ENCODE data around the gene GSTK1. TPM values are rescaled to one million over a fixed set of nuclear protein-coding genes. Genes with fewer than 3 reads are reported as not detected.

Gene GSTK1
- total and polyA plus RNA-seq, 2 donors (not counting 1 experiment from before 2014, with no cell fraction given): 181 to 315 TPM

- no peak overlapping the region for H3K27ac Mint-ChIP-seq
- ChIA-PET CTCF (interaction anchor here (0.9 to 6.4 kb wide), 5 partner anchors 14 to 173 kb away, joined by 3 to 172 read pairs (median 4); partner anchors contain the start of gene TAS2R40), POLR2A (no interaction called here)
- TF ChIP-seq EZH2 (IDR thresholded peaks at IDR 0.05; ENCODE audit: borderline replicate concordance, insufficient read depth, low read depth, low read length, poor library complexity, severe bottlenecking): no peak
- TF ChIP-seq, protein P1, sequence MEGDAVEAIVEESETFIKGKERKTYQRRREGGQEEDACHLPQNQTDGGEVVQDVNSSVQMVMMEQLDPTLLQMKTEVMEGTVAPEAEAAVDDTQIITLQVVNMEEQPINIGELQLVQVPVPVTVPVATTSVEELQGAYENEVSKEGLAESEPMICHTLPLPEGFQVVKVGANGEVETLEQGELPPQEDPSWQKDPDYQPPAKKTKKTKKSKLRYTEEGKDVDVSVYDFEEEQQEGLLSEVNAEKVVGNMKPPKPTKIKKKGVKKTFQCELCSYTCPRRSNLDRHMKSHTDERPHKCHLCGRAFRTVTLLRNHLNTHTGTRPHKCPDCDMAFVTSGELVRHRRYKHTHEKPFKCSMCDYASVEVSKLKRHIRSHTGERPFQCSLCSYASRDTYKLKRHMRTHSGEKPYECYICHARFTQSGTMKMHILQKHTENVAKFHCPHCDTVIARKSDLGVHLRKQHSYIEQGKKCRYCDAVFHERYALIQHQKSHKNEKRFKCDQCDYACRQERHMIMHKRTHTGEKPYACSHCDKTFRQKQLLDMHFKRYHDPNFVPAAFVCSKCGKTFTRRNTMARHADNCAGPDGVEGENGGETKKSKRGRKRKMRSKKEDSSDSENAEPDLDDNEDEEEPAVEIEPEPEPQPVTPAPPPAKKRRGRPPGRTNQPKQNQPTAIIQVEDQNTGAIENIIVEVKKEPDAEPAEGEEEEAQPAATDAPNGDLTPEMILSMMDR (IDR thresholded peaks at IDR 0.05): no peak
- no peak for ATAC-seq (ENCODE audit: low read depth)
- peaks cover 9% of the 10 kb centered on the region for H3K27me3 Mint-ChIP-seq
- Histone ChIP-seq H2AFZ (ENCODE audit: insufficient read depth, low read depth, low read length, poor library complexity, severe bottlenecking) (no peak overlapping the region), H3K9me3 (ENCODE audit: control extremely low read depth in 1 of 3, control insufficient read depth in 2 of 3, insufficient read depth in 1 of 3, low read length in 2 of 3) (peaks cover 0 to 8% (median 0%) of the 10 kb centered on the region in 3 donors), H3K79me2 (ENCODE audit: control insufficient read depth, insufficient read depth, low read length) (no peaks in the 10 kb centered on the region), H3K27ac (ENCODE audit: low read length in 2 of 2) (no peak overlapping the region), H3K9ac (ENCODE audit: low read length) (no peak overlapping the region), H3K36me3 (replicated peaks in 1 of 2; ENCODE audit: control extremely low read depth in 1 of 2, control insufficient read depth in 1 of 2, extremely low read depth in 1 of 2, insufficient read depth in 2 of 2, low read length in 1 of 2) (no peaks in the 10 kb centered on the region), H3K4me2 (replicated peaks; ENCODE audit: low read depth, low read length, poor library complexity, severe bottlenecking) (no peak overlapping the region), H3K4me1 (ENCODE audit: control insufficient read depth in 2 of 2, insufficient read depth in 2 of 2, low read length in 2 of 2) (peaks cover 9 to 17% of the 10 kb centered on the region in 2 donors), H4K20me1 (ENCODE audit: control insufficient read depth, insufficient read depth, low read length, poor library complexity, severe bottlenecking) (no peaks in the 10 kb centered on the region), H3K27me3 (replicated peaks in 1 of 4; ENCODE audit: control extremely low read depth in 1 of 4, control insufficient read depth in 3 of 4, insufficient read depth in 4 of 4, low read length in 3 of 4) (peaks cover 0 to 3% (median 0%) of the 10 kb centered on the region in 4 experiments), H3K4me3 (ENCODE audit: control extremely low read depth in 1 of 5, extremely low read depth in 1 of 5, insufficient read depth in 1 of 5, low read depth in 2 of 5, low read length in 4 of 5) (no peak overlapping the region)
- WGBS (ENCODE audit: insufficient coverage): no CpG with 5 or more reads among the region's 1 CpG
- H3K9me3 Mint-ChIP-seq (ENCODE audit: insufficient read depth): peaks cover 5% of the 10 kb centered on the region
- peaks cover 26% of the 10 kb centered on the region for H3K4me1 Mint-ChIP-seq
- intact Hi-C loops (cut with micrococcal nuclease): no loop called here
- no peak for DNase-seq
- H3K4me3 Mint-ChIP-seq: no peak overlapping the region
Measured at GRCh38 chr7:143244321-143244720, 18.9 kb upstream of the GSTK1 start.

DNA sequence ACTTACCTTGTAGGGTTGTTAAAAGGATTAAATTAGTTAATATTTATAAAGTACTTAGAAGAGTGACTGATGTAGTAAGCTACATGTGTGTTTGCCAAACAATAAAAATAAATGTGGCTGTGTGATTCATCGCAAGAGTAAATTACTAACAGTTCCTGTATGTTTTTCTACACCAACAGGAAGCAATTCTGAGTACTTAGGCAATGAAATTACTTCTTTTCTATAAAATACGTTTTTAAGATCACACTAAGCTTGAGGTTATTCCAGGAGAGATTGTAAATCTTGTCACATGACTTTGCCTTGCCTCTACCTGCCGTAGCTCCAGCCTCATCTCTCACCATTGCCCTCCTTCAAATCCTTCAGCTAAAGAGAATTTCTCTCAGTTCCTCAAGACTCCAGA is 18.1 kb upstream of the GSTK1 start:
- H3K4me2 ChIP-seq (replicated peaks; ENCODE audit: low read depth, low read length, poor library complexity, severe bottlenecking): no peak overlapping the region
- intact Hi-C loops (cut with micrococcal nuclease): no loop called here
- H3K36me3 ChIP-seq (replicated peaks in 1 of 2; ENCODE audit: control extremely low read depth in 1 of 2, control insufficient read depth in 1 of 2, extremely low read depth in 1 of 2, insufficient read depth in 2 of 2, low read length in 1 of 2): no peaks in the 10 kb centered on the region
- H3K79me2 ChIP-seq (ENCODE audit: control insufficient read depth, insufficient read depth, low read length): no peaks in the 10 kb centered on the region
- H3K4me1 ChIP-seq (ENCODE audit: control insufficient read depth in 2 of 2, insufficient read depth in 2 of 2, low read length in 2 of 2): peaks cover 13 to 22% of the 10 kb centered on the region in 2 donors
- peaks cover 32% of the 10 kb centered on the region for H3K4me1 Mint-ChIP-seq
- DNase-seq: no peak
- peaks cover 0 to 12% (median 0%) of the 10 kb centered on the region in 3 donors for H3K9me3 ChIP-seq (ENCODE audit: control extremely low read depth in 1 of 3, control insufficient read depth in 2 of 3, insufficient read depth in 1 of 3, low read length in 2 of 3)
- H3K9ac ChIP-seq (ENCODE audit: low read length): no peak overlapping the region
- no peak for ATAC-seq (ENCODE audit: low read depth)
- TF ChIP-seq EZH2 (IDR thresholded peaks at IDR 0.05; ENCODE audit: borderline replicate concordance, insufficient read depth, low read depth, low read length, poor library complexity, severe bottlenecking): no peak
- TF ChIP-seq, protein P1 (IDR thresholded peaks at IDR 0.05): no peak
- no peaks in the 10 kb centered on the region for H4K20me1 ChIP-seq (ENCODE audit: control insufficient read depth, insufficient read depth, low read length, poor library complexity, severe bottlenecking)
- H3K9me3 Mint-ChIP-seq (ENCODE audit: insufficient read depth): peaks cover 5% of the 10 kb centered on the region
- H3K4me3 ChIP-seq (ENCODE audit: control extremely low read depth in 1 of 5, extremely low read depth in 1 of 5, insufficient read depth in 1 of 5, low read depth in 2 of 5, low read length in 4 of 5): no peak overlapping the region
- H3K27me3 Mint-ChIP-seq: peaks cover 9% of the 10 kb centered on the region
- H3K27ac ChIP-seq (ENCODE audit: low read length in 2 of 2): no peak overlapping the region
- POLR2A ChIA-PET: no interaction called here
- no peak overlapping the region for H3K27ac Mint-ChIP-seq
- H3K4me3 Mint-ChIP-seq: no peak overlapping the region
- whole genome bisulfite sequencing (ENCODE audit: insufficient coverage): no CpG with 5 or more reads among the region's 3 CpGs
- peaks cover 0 to 3% (median 0%) of the 10 kb centered on the region in 4 experiments for H3K27me3 ChIP-seq (replicated peaks in 1 of 4; ENCODE audit: control extremely low read depth in 1 of 4, control insufficient read depth in 3 of 4, insufficient read depth in 4 of 4, low read length in 3 of 4)
- no peak overlapping the region for H2AFZ ChIP-seq (ENCODE audit: insufficient read depth, low read depth, low read length, poor library complexity, severe bottlenecking)
- CTCF ChIA-PET: no interaction called here

Measured in B cell (primary cell).